ENCODE data around the gene ABHD2.

DNA sequence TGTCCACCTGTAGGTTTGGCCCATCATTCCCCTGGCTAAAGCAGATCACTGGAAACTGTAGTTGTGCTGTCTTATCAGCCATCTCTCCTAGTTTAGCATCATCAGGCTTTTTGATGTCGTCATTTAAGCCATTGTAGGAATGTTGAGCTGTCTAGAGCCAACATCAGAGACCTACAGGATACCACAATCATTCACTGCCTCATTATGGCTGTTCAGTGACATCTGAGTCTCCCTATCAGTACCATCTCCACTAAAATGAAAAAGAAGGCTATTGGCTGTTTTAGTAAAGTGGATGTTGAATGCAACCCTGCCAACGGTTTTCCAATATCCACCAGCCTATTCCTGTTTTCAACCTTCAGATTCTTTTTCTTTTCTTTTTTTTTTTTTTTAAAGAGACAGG, 103.9 kb downstream of the ABHD2 start:
- TF ChIP-seq CTCF (IDR thresholded peaks at IDR 0.05), result no peak
- no peak for TF ChIP-seq POLR2A (IDR thresholded peaks at IDR 0.05)
